ENCODE results near the gene HAND1.

The HAND1 gene

GRCh38 chr5:154477382-154478223 is 424 bp downstream of the HAND1 start:
- DNase-seq, result no peak

GRCh38 chr5:154476354-154477205 is 1.4 kb downstream of the HAND1 start:
- no peak for DNase-seq

GRCh38 chr5:154475591-154476353 is 2.3 kb downstream of the HAND1 start:
- DNase-seq, result no peak

- DNase-seq, result no peak
Observed at GRCh38 chr5:154474396-154475334, 3.4 kb downstream of the HAND1 start.

GRCh38 chr5:154473581-154474283 is 4.3 kb downstream of the HAND1 start:
- no peak for DNase-seq

GRCh38 chr5:154472871-154473580 is 5.0 kb downstream of the HAND1 start:
- no peak for DNase-seq

GRCh38 chr5:154470947-154471870 is 6.8 kb downstream of the HAND1 start:
- no peak for DNase-seq

- no peak for DNase-seq
Observed at GRCh38 chr5:154470137-154470536, 7.9 kb downstream of the HAND1 start.

GRCh38 chr5:154467655-154468354 is 10.2 kb downstream of the HAND1 start:
- DNase-seq, result peak; percentile 52

GRCh38 chr5:154466671-154467070 is 11.4 kb downstream of the HAND1 start:
- no peak for DNase-seq

- DNase-seq, result no peak
Observed at GRCh38 chr5:154466147-154466546, 11.9 kb downstream of the HAND1 start.

GRCh38 chr5:154465169-154465568 is 12.9 kb downstream of the HAND1 start:
- DNase-seq, result no peak

- no peak for DNase-seq
Observed at GRCh38 chr5:154464438-154464837, 13.6 kb downstream of the HAND1 start.

GRCh38 chr5:154461531-154461930 is 16.5 kb downstream of the HAND1 start:
- no peak for DNase-seq

GRCh38 chr5:154460172-154460571 is 17.9 kb downstream of the HAND1 start:
- DNase-seq, result no peak

GRCh38 chr5:154459015-154459414 is 19.0 kb downstream of the HAND1 start:
- DNase-seq, result no peak

- DNase-seq, result no peak
Observed at GRCh38 chr5:154456540-154456939, 21.5 kb downstream of the HAND1 start.

GRCh38 chr5:154455585-154455984 is 22.4 kb downstream of the HAND1 start:
- no peak for DNase-seq

GRCh38 chr5:154451957-154452356 is 26.1 kb downstream of the HAND1 start:
- no peak for DNase-seq

Data from NCI-H1694 treated with DMSO at 0.1 percent for 48 hours (cell line).